Left forelimb (tissue), 1 donor: Measurements from ENCODE around the gene ARHGAP28.
"Not testable (repeated sequence)": the region's sequence is repeated elsewhere in the genome, so short reads cannot be mapped to it uniquely, and the experiment has no call there.

Experiments
- DNase-seq: peaks from one replicate; pipeline ENCODE4 v3.0.0-alpha.2; 2018; ENCODE audit warnings: low spot score

Gene ARHGAP28

DNA sequence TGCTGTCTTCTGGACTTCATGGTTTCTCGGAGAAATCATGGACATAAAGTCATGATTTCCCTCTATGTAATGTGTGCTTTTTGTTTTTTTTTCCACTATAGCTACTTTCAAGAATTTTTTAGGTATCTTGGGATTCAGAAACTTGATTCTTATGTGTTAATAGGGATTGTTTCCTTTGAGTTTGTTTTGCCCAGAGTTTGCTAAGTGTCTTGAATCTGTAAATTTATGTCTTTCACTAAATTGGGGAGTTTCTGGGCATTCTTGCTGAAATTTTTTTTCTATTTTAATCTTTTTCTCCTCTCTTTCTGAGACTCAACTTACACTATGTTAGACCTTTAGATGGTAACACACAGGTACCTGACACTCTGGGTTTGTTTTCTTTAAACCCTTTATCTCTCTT lies 205.3 kb downstream of the ARHGAP28 start:
- DNase-seq: no peak

DNA sequence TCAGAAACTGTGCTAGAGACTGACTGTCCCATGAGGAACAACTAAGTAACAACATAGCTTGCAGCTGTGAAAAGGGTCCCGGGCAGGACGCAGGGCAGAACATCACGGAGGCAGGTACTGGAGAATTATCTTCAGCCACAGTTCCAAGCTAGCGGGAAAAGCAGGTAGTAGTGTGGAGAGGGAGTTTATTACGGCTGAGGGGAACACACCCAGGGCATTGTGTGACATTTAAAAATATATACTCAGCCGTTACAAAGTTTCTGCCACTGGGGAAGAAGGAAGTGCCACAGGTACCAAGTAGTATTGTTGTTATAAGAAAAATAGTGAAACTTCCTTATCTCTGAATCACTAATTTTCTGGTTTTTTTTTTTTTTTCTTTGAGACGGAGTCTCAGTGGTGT lies 208.5 kb downstream of the ARHGAP28 start:
- DNase-seq: no peak

DNA sequence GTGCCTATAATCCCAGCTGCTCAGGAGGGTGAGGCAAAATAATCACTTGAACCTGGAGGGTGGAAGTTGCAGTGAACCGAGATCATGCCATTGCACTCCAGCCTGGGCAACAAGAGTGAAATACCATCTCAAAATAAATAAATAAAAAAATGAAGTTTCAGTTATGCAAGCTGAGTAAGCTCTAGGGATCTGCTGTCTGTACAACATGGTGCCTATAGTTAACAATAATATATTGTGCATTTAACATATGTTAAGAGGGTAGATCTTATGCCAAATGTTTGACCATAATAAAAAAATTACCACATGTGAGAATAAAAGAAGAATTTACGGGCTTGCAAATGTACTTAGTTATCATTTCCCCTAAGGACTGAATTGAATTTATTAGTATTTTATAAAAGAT lies 208.9 kb downstream of the ARHGAP28 start:
- DNase-seq: not testable (repeated sequence)

DNA sequence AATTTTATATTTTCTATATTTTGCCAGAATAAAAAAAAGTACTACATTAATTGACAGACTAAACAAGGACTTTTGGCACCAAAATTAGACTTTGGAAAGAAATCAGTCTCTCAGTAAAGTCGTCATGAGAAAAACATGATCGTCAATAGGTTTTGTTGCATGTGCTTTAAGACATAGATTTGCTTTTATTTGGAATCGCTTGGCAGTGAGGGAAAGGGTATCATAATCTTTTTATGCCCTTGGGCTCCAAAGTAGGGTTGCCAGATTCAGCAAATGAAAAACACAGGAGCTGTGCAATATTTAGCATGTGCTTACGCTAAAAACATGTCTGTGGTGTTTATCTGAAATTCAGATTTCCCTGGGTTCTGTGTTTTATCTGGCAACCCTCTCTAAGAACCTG lies 210.5 kb downstream of the ARHGAP28 start:
- no peak for DNase-seq

DNA sequence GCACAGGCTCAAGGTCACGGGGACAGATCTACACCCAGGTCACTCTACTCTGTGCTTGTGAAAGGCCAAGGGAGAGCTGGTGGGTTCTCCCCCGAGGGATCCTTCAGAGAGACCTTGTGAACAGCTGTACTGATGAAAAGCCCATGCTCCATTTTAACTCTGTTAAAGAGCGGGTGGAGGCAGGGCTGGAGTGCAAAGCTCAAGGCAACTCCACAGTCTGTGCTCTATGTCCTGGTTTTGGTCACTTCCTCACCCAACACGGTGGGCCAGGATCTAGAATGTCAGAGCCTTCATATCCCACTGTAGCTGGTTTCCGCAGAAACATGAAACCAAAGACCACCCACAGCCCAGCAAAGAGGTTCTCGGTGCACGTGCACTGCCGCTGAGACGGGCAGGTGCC lies 210.9 kb downstream of the ARHGAP28 start:
- no peak for DNase-seq

DNA sequence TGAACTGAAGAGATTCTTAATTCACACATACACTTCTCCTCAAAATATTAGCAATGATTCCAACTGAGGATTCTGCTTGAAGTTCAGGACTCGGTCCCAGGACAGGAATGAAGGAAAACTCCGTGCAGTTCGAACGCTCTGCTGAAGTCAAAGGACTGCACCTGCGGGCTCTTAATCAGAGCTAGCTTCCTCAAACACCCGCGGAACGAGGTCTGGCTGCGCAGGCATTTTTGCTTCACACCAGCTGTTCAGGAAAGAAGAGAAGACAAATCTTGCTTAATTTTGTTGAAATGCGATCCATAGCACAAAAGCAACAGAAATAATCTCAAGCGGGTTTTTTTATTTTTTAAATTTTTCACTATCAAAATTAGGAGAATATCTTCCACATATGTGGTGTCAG lies 212.5 kb downstream of the ARHGAP28 start:
- DNase-seq: no peak

DNA sequence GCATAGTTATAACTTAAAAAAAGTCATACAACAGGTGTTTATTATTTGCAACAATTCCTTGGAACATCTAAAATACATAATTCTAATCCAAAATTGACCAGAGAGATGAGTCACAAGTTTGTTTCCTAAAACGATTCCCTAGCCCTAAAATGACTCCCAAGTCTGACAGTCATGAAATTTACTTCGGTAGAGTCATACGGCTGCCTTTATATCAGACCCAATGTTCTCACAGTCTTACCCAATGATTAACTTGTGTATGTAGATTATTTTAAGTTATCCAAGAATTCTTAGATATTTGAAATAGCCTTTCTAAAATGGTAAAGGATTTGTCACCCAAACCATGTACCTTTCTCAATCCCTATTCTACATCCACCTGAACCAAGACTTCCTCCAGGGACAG lies 213.2 kb downstream of the ARHGAP28 start:
- DNase-seq: no peak

DNA sequence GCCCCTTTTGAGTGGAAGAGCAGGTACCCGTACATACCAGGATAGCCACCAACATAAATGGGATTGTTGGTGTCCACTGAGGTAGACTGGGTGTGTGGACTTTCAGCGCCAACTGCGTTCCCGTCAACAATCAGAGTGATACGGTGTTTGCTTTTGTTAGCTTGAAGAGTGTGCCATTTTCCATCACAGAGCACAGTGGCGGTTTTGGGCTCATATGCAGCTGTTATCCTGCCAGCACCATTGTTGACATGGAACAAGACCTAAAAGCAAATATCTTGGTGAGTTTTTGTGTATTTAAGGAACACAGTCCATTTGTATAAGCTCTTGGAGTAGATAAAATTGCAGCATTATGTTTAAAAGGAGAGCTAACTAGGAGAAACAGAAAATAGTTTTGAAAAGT lies 213.6 kb downstream of the ARHGAP28 start:
- DNase-seq: no peak

DNA sequence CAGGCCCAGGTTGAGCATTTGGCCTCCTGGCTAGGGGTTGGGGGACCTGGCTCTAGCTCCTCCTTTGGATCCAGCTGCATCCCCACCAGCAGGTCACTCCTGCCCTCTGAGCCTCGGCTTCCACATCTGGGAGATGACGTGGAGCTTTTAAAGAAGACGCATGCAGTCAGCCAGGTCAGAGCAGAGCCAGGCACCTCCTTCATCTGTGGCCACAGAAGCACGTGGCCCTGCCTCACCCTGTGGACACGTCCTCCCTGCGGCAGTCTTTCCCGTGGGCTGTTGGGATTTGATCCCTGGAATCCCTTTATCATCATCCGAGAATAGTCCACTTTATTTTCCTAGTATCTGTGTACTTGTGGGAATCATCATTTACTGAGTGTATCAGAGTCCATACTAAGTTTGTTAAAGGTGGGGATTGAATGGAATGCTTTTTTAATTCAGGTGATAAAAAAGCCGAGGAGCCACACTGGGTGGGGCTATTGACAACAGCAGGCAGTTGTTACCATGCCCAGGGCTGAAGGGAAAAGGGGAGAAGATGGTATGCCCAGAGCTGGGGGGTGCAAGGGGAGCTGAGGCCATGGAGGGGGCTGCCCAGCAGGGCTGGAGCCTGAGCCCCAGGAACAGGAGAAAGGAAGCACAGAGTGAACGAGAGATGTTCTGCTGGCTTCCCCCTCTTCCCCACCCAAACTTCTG lies 218.0 kb downstream of the ARHGAP28 start:
- DNase-seq: no peak

DNA sequence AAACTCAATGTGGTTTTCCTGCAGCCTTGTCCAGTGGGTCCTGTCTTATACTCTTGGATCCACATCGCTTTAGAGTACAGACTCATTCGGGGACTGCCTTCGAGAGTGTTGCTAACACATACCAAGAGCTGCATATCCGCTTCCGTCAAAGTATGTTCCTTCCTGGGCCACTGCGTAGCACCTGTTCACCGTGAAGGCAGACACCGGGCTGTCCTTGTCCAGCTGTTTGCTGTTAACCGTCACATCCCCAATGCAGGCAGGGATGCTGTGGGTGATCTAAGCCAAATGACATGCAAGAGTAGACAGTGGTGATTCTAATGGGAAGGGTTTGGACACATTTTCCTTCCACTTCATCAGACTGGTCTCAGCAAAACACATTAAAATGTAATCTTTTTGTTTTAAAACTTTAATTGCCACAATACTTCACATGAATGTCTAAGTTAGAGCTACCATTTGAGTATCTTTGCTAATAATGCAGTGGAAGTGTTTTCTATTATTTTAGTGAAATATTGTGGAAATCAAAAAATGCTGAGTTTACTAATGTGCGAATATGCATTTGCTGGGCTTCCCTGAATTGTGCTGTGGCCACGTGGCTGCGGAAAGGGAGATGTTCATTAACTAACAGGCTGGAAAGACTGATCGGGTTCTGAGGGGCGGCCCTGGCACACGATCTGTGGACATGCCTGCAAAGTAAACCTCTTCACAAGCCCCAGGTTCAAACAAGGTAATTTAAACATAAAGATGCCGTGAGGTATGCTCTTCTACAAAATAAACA lies 219.0 kb downstream of the ARHGAP28 start:
- no peak for DNase-seq

DNA sequence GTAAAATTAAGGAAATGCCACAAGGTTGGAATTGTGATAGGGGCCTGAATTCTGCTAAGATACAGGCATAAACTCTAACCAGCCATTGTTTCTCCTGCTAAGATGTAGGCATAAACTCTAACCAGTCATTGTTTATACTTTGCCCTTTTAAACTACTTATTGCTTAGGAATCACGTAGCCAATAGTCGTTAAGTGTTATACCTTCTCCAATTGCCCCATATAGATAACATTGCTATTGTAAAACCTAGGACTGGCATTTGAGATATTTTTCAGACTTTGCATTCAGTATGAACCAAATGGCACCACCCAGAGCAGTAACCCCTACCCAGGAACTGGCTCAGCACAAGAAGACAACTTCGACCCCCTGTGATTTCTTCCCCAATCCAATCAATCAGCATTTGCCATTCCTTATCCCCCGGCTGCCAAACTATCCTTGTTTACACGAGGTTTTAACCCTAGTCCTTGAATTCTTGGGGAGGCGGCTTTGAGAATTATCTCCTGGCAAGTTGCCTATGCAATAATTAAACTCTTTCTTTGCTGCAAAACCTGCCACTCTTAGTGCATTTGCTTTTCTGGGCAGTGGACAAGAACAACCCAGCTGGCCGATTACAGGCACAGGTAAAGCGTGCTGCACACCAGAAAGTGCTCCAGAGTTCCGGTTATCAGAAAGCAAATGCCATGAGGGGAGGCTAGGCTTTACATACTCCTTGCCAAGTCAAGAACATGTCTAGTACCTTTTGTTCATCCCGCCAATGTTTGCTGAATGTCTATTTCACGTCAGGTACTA lies 220.5 kb downstream of the ARHGAP28 start:
- DNase-seq: no peak

DNA sequence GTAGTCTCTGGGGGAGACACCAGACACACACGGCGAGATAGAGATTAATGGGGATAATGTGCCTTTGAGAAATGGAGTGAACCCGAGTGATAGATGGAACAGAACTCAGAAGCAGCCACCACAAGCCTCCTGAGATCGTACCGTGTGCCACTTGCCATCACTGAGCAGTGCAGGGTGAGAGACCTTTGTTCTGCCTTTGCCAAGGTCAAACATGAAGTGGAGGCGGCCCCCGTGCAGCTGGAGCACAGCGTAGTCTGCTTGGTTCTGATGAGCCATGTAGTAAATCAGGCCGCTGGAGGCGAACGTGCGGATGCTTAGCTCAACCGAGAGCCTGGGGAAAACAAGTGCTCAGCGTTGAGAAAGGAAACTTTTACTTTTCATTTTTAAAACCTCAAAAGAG lies 221.1 kb downstream of the ARHGAP28 start:
- no peak for DNase-seq

DNA sequence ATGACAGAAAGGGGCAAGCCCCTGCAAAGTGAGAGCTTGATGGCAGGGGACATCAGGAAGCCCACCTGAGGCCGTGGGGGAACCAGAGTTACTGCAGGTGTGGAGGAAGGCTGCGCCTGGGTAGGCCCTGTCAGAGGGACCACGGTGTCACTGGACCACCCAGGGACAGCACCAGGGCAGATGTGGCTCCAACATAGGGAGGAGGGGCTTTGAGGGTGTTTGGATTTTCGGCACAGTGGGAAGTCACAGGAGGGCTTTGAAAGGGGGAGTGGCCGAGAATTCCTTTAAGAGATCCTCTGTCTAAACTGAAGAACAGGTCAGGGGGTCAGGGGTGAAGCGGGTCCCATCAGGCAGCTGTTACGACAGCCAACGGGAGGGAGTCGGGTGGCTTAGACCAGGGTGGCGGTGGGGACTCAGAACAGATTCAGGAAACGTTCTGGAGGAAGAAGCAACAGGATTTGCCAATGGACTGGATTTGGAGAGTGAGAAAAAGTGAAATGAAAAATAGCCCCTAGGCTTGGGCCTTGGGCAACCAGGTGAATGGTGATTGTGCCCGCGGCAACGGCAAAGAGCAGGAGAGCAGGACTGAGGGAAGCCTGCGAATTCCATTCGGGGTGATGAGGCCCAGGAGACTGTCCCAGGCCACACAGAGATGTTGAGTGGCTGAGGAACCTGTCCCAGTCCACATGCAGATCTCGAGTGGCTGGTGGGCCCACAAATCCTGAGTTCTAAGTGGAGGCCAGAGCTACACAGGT lies 222.0 kb downstream of the ARHGAP28 start:
- DNase-seq: no peak

DNA sequence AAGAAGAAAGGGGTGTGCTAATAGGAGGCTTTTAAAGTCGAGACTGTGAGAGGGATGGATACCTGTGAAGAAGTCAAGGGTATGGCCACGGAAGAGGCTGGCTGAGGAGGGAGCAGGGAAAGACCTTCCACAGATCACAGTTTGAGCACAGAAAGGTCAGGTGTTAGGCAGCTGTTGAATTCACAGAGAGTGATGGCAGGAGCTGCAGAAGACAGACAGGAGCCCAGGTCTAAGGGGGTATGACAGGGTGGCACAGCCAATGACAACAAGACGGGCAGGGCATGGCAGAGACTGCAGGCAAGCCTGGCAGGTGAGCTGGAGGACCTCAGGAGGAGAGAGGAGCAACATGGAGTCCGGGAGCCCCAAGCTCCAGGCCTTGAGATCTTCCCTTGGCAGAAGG lies 225.0 kb downstream of the ARHGAP28 start:
- DNase-seq: no peak

DNA sequence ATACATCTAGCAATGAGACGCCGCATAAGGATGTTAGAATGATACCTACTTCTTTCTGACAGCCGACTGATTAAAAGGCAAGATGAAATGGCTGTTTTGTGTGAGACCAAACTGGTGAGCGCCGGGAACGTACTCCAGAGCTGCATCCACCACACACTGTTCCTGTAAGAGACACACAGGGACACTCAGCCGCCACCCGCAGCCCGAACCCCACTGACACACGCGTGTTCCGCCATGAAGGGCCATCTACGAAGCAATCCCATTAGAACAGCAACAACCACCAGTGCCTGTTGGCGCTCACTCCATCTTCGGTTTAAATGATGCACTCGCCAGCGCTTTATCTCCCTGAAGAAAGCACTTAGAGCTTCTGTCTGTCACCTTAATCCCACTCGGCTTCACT lies 225.8 kb downstream of the ARHGAP28 start:
- DNase-seq: no peak

DNA sequence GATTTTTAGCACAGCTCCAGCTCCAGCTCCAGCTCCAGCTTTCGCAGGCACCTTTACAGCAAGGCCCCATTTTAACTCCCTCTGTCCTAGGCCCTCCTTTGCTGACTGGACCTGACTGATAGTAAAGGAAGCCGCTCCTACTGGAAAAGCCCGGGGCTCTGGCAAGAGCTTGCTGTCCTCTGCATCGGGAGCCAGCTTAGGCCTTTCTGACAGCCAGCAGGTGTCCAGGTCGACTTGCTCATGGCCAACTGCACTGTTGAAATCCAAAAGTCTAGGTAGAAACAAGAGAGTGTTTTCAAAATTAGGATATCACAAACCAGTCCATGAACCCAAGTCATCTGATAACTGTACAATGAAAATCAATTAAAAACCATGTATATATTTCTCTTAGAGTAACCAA lies 227.0 kb downstream of the ARHGAP28 start:
- no peak for DNase-seq

DNA sequence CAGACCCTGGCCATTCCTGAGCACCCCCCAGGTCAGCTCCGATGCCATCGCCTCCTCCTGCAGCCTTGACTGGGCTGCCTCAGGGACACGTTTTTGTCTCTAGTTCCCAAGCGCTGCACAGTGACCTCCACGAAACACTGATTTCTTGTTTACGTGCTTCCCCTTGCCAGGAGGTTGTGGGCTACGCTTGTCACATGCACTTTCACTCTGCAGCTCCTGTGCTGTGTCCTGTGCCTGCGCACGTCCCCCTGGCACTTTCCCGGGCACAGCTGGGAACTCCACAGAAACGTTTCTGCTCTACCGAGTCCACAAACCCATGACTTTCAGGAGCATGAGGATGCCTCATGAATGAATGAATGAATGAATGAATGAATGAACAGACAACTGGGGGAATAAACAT lies 227.5 kb downstream of the ARHGAP28 start:
- no peak for DNase-seq

DNA sequence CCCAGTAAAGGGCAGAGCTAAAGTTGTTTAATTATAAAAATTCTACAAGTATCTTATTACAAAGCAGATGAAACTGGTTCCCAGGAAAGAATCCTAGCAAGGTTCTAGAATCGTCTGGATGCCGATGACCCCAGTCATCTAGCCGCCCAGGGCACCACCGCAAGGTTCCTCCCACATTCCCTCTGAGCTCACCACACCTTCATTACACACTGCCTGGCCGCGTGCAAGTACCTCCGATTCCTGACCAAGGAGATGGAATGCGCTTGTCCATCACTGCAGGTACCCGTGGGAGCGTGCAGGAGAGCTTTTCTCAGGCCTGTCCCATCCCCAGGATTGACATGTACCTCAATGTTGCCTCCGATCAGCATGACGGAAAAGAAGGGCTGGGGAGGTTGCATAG lies 229.6 kb downstream of the ARHGAP28 start:
- DNase-seq: no peak

DNA sequence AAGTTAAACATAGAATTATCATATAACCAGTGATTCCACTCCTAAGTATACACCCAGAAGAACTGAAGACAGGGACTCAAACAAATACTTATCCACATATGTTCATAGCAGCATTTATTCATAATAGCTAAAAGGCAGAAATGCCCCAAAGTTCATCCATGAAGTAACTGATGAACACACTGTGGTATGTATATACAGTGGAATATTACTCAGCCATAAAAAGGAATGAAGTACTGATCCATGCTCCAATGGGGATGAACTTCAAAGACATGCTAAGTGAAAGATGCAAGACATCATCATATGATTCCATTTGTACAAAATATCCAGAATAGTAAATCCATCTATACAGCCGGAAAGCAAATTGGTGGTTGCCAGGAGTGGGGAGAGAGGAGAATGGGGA lies 230.6 kb downstream of the ARHGAP28 start:
- DNase-seq: no peak

DNA sequence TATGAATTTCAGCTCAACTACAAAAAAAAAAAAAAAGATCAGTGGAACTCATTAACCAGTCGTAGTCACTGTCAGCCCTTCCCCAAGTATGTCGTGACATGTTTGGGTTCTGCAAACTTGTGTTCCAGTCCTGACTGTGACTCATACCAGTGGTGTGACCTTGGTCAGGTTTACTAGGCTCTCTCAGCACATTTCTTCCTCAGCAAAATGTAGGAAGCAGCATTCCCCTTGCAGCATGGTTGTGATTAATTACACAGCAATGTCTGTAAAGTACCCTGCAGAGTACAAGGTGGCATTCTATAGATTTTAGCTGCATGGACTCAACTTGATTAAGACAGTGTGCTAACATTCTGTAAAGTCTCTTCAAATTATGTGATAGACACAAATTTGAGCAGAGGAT lies 231.1 kb downstream of the ARHGAP28 start:
- no peak for DNase-seq

DNA sequence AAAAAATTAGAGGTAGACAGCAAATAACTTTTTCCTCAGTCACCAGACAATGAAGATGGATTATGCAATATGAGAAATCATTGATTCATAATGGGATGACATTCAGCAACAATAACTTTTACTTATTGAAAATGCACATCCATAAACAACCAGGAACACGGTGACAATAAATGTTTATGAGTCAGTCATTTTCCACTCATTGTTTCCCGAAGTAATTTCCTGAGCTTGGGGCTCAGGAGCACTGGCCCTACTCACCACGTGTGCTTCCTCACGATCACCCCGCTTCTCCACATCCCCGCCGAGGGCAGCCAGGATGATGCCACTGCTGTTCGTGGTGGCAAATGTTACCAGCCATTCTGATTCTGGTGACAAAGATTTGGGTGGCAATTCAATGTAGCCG lies 231.8 kb downstream of the ARHGAP28 start:
- no peak for DNase-seq
